ENCODE results near the gene SUPT4H1.

SUPT4H1 gene

GRCh38 chr17:58335779-58336455 is 16.1 kb downstream of the SUPT4H1 start:
- H2AFZ ChIP-seq (ENCODE audit: low read depth, low read length) = no peak overlapping the region
- peak overlapping the region; percentile 99 for H3K27ac ChIP-seq (ENCODE audit: low read length)
- peaks cover 14% of the 10 kb centered on the region for H3K36me3 ChIP-seq (replicated peaks; ENCODE audit: low read depth, low read length)
- H3K9me3 ChIP-seq (ENCODE audit: insufficient read depth, low read length) = peaks cover 5% of the 10 kb centered on the region; the same call in 1 of the 2 replicates
- peaks cover 11% of the 10 kb centered on the region for H4K20me1 ChIP-seq (ENCODE audit: insufficient read depth, low read length)
- H3K27me3 ChIP-seq (ENCODE audit: low read depth, low read length) = no peaks in the 10 kb centered on the region
- H3K4me2 ChIP-seq (ENCODE audit: low read length) = peak overlapping the region; percentile 87
- H3K4me1 ChIP-seq (ENCODE audit: low read length) = peaks cover 75% of the 10 kb centered on the region
- H3K9ac ChIP-seq (ENCODE audit: low read length) = peak overlapping the region; percentile 100
- H3K79me2 ChIP-seq (ENCODE audit: low read length) = peaks cover 92% of the 10 kb centered on the region
- H3K4me3 ChIP-seq (ENCODE audit: low read length) = peak overlapping the region; percentile 96
- TF ChIP-seq EZH2phosphoT487 (IDR thresholded peaks at IDR 0.05; ENCODE audit: low read depth) (no peak), CTCF (IDR thresholded peaks at IDR 0.05; ENCODE audit: low read depth, low read length) (no peak)

GRCh38 chr17:58335061-58335731 is 16.8 kb downstream of the SUPT4H1 start:
- TF ChIP-seq EZH2phosphoT487 (IDR thresholded peaks at IDR 0.05; ENCODE audit: low read depth) (no peak), CTCF (IDR thresholded peaks at IDR 0.05; ENCODE audit: low read depth, low read length) (no peak)
- H3K9ac ChIP-seq (ENCODE audit: low read length) = peak overlapping the region; percentile 100
- peak overlapping the region; percentile 99 for H3K27ac ChIP-seq (ENCODE audit: low read length)
- H3K4me2 ChIP-seq (ENCODE audit: low read length) = peak overlapping the region; percentile 87
- H2AFZ ChIP-seq (ENCODE audit: low read depth, low read length) = no peak overlapping the region
- peak overlapping the region; percentile 96 for H3K4me3 ChIP-seq (ENCODE audit: low read length)
- H3K9me3 ChIP-seq (ENCODE audit: insufficient read depth, low read length) = peaks cover 5% of the 10 kb centered on the region; the same call in 1 of the 2 replicates
- H3K27me3 ChIP-seq (ENCODE audit: low read depth, low read length) = no peaks in the 10 kb centered on the region
- H3K4me1 ChIP-seq (ENCODE audit: low read length) = peaks cover 70% of the 10 kb centered on the region
- H3K79me2 ChIP-seq (ENCODE audit: low read length) = peaks cover 92% of the 10 kb centered on the region
- peaks cover 21% of the 10 kb centered on the region for H3K36me3 ChIP-seq (replicated peaks; ENCODE audit: low read depth, low read length)
- peaks cover 19% of the 10 kb centered on the region for H4K20me1 ChIP-seq (ENCODE audit: insufficient read depth, low read length)

GRCh38 chr17:58334661-58335060 is 17.3 kb downstream of the SUPT4H1 start:
- Histone ChIP-seq H3K4me2 (ENCODE audit: low read length) (peak overlapping the region; percentile 87), H3K4me1 (ENCODE audit: low read length) (peaks cover 70% of the 10 kb centered on the region), H3K27ac (ENCODE audit: low read length) (peak overlapping the region; percentile 99), H3K9ac (ENCODE audit: low read length) (peak overlapping the region; percentile 100), H3K27me3 (ENCODE audit: low read depth, low read length) (no peaks in the 10 kb centered on the region), H3K36me3 (replicated peaks; ENCODE audit: low read depth, low read length) (peaks cover 26% of the 10 kb centered on the region), H3K79me2 (ENCODE audit: low read length) (peaks cover 92% of the 10 kb centered on the region), H4K20me1 (ENCODE audit: insufficient read depth, low read length) (peaks cover 24% of the 10 kb centered on the region), H2AFZ (ENCODE audit: low read depth, low read length) (no peak overlapping the region), H3K4me3 (ENCODE audit: low read length) (peak overlapping the region; percentile 96), H3K9me3 (ENCODE audit: insufficient read depth, low read length) (peaks cover 5% of the 10 kb centered on the region; the same call in 1 of the 2 replicates)
- TF ChIP-seq CTCF (IDR thresholded peaks at IDR 0.05; ENCODE audit: low read depth, low read length) (no peak), EZH2phosphoT487 (IDR thresholded peaks at IDR 0.05; ENCODE audit: low read depth) (no peak)

GRCh38 chr17:58334256-58334655 is 17.7 kb downstream of the SUPT4H1 start:
- no peaks in the 10 kb centered on the region for H3K27me3 ChIP-seq (ENCODE audit: low read depth, low read length)
- peaks cover 70% of the 10 kb centered on the region for H3K4me1 ChIP-seq (ENCODE audit: low read length)
- peaks cover 90% of the 10 kb centered on the region for H3K79me2 ChIP-seq (ENCODE audit: low read length)
- H3K4me2 ChIP-seq (ENCODE audit: low read length) = peak overlapping the region; percentile 87
- H3K27ac ChIP-seq (ENCODE audit: low read length) = peak overlapping the region; percentile 99
- H2AFZ ChIP-seq (ENCODE audit: low read depth, low read length) = no peak overlapping the region
- peaks cover 28% of the 10 kb centered on the region for H4K20me1 ChIP-seq (ENCODE audit: insufficient read depth, low read length)
- peaks cover 5% of the 10 kb centered on the region; the same call in 1 of the 2 replicates for H3K9me3 ChIP-seq (ENCODE audit: insufficient read depth, low read length)
- peak overlapping the region; percentile 96 for H3K4me3 ChIP-seq (ENCODE audit: low read length)
- peaks cover 28% of the 10 kb centered on the region for H3K36me3 ChIP-seq (replicated peaks; ENCODE audit: low read depth, low read length)
- TF ChIP-seq CTCF (IDR thresholded peaks at IDR 0.05; ENCODE audit: low read depth, low read length) (no peak), EZH2phosphoT487 (IDR thresholded peaks at IDR 0.05; ENCODE audit: low read depth) (no peak)
- peak overlapping the region; percentile 100 for H3K9ac ChIP-seq (ENCODE audit: low read length)

All from OCI-LY3 (cell line).